Stimulated activated CD8-positive, alpha-beta memory T cell treated with anti-CD3 and anti-CD28 coated beads, Interleukin-7, amount 100 ng/mL, for 24 hours (primary cell): ENCODE measurements around the gene CDC37.

Source experiments
- DNase-seq: peaks from one replicate; pipeline ENCODE4 v3.0.0-alpha.2; 2020; ENCODE audit warnings: low read depth

CDC37 gene

GRCh38 chr19:10403137-10404021, at the start of gene CDC37:
CDC37 (minus strand) TSS chr19:10403542; CDS start chr19:10403479, 63 bp downstream.
- peak; percentile 96 for DNase-seq

- no peak for DNase-seq
These were observed 47.7 kb upstream of the CDC37 start for GRCh38 chr19:10450853-10451609.

GRCh38 chr19:10450191-10450852, 47.0 kb upstream of the CDC37 start:
- DNase-seq = no peak

DNA sequence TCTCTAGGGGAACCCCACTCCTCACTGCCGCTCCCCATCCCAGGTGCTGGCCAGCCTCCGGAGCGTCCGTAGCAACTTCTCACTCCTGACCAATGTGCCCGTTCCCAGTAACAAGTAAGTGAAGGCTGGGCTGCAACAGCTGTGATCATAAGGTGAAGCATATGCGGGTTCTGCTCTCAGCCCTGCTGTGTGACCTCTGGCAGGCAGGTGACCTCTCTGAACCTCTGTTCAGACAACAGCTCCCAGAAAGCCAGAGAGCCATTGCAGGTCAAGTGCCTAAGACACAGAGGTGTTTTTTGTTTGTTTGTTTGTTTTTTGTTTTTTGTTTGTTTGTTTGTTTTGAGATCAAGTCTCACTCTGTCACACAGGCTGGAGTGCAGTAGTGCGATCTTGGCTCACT, 45.7 kb upstream of the CDC37 start:
- DNase-seq = no peak

- DNase-seq = no peak
These were observed 39.4 kb upstream of the CDC37 start for GRCh38 chr19:10442698-10443097.

- DNase-seq = no peak
These were observed 36.2 kb upstream of the CDC37 start for GRCh38 chr19:10439588-10439987.

DNA sequence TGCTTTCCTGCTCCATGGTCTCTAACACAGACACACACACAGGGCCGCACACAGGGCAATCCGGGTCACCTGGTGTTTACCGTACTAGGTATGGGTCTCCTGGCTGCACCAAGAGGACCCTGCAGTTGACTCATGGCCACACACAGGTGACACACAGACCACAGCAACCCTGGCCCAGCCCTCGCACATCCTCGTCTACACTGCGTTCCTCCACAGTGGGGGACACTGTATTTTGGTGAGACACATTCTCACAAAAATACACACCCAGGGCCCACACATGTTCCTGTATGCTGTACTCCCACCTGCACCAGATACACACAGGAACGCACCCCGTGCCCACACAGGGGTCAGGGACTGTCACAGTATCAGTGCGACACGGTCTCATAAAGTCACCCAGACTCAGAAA, 29.8 kb upstream of the CDC37 start:
- DNase-seq = no peak

DNA sequence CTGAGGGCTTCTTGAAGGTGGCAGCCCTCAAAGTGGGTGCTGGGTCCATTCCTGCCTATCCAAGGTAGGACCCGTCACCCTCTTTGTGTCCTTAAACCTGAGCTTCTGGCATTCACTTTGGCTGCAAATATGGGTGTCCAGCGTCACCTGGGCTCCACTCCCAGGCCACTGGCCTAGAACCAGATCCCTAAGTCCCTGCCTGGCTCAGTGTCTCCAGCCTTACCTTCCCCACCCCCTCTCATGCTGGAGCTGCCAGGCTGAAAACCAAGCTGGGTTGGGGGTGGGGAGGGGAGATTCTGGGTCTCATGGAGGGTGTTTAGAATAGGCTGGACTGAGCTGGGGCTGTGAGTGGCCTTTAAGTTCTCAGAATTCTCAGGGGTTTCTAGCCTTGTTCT, 29.4 kb upstream of the CDC37 start:
- DNase-seq = no peak

- no peak for DNase-seq
These were observed 28.8 kb upstream of the CDC37 start for GRCh38 chr19:10431943-10432735.

GRCh38 chr19:10431254-10431942, 28.1 kb upstream of the CDC37 start:
- no peak for DNase-seq

DNA sequence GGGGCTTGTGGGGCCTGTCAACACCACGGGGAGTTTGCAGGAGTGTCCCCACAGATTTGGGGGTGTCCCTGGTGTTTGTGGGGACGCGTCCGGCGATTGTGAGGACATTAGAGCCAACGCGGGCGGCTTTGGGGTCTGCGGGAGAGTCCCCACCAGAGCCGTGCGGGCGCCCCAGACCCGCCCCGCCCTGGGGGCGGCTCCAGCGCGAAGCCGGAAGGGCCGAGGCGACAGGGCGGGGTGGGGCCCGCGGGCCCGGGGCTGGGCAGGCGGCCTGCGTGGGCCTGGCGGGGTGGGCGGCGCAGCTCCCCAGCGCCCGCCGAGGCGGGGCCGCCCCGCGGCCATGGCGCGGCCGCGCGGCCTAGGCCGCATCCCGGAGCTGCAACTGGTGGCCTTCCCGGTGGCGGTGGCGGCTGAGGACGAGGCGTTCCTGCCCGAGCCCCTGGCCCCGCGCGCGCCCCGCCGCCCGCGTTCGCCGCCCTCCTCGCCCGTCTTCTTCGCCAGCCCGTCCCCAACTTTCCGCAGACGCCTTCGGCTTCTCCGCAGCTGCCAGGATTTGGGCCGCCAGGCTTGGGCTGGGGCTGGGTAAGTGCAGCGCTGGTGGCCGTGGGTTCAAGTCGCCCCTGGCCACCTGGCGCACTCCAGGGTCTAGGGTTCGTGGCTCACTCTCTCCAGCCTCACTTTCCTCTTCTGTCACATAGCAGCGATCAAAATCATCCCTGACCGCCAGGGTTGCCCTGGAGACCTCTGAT, 27.3 kb upstream of the CDC37 start:
- no peak for DNase-seq

DNA sequence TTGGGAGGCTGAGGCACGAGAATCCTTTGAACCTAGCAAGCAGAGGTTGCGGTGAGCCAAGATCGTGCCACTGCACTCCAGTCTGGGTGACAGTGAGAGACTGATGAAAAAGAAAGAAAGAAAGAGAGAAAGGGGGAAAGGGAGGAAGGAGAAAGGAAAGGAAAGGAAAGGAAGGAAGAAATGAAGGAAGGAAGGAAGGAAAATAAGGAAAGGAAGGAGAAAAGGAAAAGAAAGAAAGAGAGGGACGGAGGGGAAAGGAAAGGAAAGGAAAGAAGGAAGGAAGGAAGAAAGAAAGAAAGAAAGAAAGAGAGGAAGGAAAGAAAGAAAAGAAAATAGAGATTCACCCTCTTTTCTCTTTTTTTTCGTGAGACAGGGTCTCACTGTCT, 25.6 kb upstream of the CDC37 start:
- no peak for DNase-seq

DNA sequence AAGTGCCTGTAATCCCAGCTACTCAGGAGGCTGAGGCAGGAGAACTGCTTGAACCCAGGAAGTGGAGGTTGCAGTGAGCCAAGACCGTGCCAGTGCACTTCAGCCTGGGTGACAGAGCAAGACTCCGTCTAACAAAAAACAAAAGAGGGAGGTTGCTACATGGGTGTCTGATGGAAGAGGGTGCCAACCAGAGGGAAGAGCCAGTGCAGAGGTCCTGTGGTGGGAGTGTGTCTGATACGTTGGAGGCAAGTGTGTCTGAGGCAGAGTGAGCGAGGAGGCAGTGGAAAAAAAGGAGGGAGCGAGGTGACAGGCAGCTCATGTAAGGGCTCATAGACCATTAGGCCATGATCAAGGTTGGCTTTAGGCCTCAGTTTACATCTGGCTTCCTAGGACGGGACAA, 23.8 kb upstream of the CDC37 start:
- no peak for DNase-seq

GRCh38 chr19:10424011-10424637, 20.8 kb upstream of the CDC37 start:
- DNase-seq = no peak

DNA sequence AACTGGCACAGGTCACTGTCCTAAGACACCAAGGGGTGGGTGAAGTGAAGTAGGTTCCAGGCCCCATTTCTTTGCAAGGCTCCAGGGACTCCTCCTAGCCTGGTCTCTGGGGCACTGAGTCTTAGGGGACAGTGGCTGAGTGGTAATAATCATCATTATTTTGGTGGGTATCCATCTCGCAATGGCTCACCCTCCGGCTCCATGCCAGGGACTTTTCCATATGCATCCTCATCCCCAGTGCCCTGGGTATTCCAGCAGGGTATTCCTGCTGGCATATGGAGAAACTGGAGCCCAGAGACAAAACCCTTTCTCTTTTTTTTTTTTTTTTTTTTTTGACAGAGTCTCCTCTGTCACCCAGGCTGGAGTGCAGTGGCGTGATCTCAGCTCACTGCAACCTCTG, 19.5 kb upstream of the CDC37 start:
- no peak for DNase-seq

DNA sequence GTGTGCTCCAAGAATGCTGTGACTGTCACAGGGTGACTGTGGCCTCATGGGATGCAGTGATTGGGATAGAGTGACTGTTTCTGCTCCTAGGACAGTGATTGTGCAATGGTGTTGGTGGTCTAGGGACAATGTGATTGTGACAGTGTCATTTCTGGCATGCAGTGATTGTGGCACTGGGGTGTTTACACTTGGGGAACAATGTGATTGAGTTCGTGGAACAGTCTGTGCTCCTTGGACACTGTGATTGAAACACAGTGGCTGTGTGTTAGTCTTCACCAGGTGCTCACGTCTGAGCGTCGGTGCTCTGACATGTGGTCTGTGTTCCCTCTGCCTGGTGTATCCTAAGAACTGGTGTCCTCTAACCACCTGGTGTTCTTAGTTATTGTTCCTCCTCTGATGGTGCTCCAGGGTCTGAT, 18.7 kb upstream of the CDC37 start:
- DNase-seq = no peak

DNA sequence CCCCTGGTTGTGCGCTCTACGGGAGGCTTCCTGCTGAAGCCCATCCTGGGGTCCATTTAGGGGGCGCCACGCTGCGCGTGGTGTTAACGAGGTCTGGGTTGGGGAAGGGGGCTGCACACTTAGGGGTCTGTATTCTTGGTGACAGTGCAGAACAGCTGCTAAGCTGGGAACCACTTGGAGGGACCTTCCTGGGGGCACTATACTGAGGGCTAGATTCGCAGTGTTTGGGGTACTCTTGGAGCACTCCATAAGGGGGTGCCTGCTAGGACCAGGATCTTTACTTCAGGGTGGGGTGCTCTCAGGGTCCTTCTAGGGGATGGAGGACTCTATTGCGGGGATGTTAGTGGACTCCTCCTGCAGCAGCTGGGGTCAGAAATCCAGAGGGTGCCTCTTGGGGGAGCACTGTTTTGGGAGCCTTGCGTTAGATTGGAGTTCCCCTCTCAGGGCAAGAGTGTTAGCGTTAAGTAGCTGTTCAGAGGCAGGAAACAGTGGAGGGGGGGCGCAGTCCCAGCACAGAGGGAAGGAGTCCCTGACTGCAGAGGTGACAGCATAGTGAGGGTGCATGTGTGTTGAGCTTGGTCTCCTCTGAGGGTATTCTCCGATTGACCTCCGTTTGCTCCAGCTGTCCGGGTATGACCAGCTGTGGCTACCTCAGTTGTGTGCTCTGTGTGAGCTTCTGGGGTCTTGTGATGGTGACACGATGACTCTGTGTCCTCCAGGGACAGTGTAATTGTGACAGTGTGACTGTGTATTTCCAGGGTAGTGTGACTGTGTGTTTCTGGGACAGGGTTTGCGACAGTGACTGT, 18.1 kb upstream of the CDC37 start:
- DNase-seq = no peak

- no peak for DNase-seq
These were observed 17.3 kb upstream of the CDC37 start, which contains the start of gene PDE4A for GRCh38 chr19:10420444-10421239. PDE4A (plus strand) TSS chr19:10420538; CDS start chr19:10420765, 227 bp downstream.
